ENCODE data around the gene TMX4.

DNA sequence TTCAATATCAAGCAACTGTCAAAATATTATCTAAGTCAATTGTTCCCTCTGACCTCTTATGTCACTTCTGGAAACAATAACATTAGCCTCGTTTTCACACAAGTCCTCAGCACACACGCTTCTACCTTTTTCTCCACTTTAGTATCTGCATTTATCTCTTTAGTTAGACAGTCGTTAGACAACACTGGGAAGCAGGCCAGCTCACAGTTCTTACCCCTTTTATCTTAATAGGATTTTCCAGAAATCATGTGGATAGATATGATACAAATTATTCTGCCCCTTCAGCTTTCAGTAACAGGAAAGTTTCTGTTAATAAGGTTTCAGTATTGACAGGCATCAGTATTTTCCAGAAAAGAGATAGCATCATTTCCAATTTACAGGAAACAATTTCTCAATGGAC lies 53.4 kb downstream of the TMX4 start:
- TF ChIP-seq, protein P1, sequence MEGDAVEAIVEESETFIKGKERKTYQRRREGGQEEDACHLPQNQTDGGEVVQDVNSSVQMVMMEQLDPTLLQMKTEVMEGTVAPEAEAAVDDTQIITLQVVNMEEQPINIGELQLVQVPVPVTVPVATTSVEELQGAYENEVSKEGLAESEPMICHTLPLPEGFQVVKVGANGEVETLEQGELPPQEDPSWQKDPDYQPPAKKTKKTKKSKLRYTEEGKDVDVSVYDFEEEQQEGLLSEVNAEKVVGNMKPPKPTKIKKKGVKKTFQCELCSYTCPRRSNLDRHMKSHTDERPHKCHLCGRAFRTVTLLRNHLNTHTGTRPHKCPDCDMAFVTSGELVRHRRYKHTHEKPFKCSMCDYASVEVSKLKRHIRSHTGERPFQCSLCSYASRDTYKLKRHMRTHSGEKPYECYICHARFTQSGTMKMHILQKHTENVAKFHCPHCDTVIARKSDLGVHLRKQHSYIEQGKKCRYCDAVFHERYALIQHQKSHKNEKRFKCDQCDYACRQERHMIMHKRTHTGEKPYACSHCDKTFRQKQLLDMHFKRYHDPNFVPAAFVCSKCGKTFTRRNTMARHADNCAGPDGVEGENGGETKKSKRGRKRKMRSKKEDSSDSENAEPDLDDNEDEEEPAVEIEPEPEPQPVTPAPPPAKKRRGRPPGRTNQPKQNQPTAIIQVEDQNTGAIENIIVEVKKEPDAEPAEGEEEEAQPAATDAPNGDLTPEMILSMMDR (IDR thresholded peaks at IDR 0.05; ENCODE audit: low read depth, low read length, poor library complexity, severe bottlenecking) = no peak
- no peak for TF ChIP-seq EZH2phosphoT487 (IDR thresholded peaks at IDR 0.05; ENCODE audit: borderline replicate concordance, low read length)
